HS-27A (cell line): ENCODE results near the gene BAIAP2.
"Not testable (repeated sequence)": the region's sequence is repeated elsewhere in the genome, so short reads cannot be mapped to it uniquely, and the experiment has no call there.

Source experiments
- DNase-seq: peaks from one replicate; pipeline ENCODE4 v3.0.0-alpha.2; 2012; ENCODE audit warnings: low read depth, missing footprints

Gene BAIAP2

GRCh38 chr17:81140695-81141094 is 105.7 kb downstream of the BAIAP2 start:
- no peak for DNase-seq

- no peak for DNase-seq
Measured at GRCh38 chr17:81142301-81143199, 107.6 kb downstream of the BAIAP2 start.

- DNase-seq = no peak
Measured at GRCh38 chr17:81143200-81143527, 108.2 kb downstream of the BAIAP2 start.

- DNase-seq = no peak
Measured at GRCh38 chr17:81143717-81144422, 108.9 kb downstream of the BAIAP2 start.

GRCh38 chr17:81144423-81144781 is 109.5 kb downstream of the BAIAP2 start:
- no peak for DNase-seq

GRCh38 chr17:81146208-81146607 is 111.3 kb downstream of the BAIAP2 start:
- DNase-seq = not testable (repeated sequence)

- no peak for DNase-seq
Measured at GRCh38 chr17:81147701-81148100, 112.8 kb downstream of the BAIAP2 start.

DNA sequence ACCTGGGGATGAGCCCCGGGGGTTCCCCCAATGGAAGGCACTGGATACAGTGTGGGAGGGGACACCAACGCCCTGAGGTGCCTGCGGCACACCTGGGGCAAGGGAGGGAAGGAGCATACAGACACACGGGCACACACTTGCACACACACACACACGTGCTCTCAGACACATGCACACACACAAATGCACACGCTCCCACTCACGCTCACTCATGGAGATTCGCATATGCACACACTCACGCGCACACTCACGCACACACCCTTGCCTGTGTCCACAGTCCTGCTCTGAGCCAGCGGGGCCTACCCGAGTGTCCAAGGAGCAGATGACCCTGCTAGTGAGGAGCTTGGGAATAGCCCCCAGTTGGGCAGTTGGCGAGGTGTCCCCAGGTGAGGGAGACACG is 113.6 kb downstream of the BAIAP2 start:
- no peak for DNase-seq

- DNase-seq = no peak
Measured at GRCh38 chr17:81148986-81149533, 114.1 kb downstream of the BAIAP2 start.

- no peak for DNase-seq
Measured at GRCh38 chr17:81150377-81151077, 115.6 kb downstream of the BAIAP2 start.

DNA sequence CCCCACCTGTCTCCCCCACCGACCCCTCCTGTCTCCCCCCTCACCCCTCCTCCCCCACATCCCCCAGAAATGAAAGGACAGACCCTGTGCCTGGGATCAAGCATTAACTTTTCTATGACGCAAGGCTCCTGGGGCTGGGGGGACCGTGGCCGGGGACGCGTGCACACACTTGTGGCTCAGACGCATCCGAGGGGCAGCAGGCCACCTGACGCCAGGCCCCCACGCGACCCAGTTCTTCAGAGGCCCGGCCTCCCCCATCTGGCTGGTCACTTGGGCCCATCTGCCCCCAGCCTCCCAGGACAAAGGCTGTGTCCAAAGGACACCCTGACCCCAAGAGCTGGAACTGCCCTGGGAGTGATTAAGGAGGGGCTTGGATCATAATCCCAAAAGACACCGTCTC is 116.3 kb downstream of the BAIAP2 start:
- DNase-seq = no peak

- DNase-seq = no peak
Measured at GRCh38 chr17:81152288-81152828, 117.4 kb downstream of the BAIAP2 start.

DNA sequence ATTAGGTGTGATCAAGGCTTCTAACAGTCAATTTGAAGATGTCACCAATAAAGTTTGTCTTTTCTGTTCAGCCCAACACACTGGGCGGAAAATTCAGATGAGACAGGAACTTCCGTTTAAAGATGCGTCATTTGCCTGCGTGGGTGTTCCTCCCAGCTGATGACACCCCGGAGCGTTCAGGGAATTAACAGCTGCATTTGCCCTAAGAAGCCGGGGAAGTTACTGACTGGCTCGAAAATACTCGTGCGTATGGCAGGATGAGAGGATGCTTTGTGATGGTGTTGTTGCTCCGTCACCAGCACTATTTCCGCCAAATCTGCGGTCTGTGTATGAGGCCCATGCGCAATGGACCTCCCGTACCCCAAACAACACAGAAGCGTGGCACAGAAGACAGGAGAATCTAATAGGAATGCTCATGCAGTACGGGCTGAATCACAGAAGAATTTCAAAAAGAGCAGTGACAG is 118.4 kb downstream of the BAIAP2 start:
- no peak for DNase-seq

- DNase-seq = not testable (repeated sequence)
Measured at GRCh38 chr17:81154016-81154415, 119.1 kb downstream of the BAIAP2 start.

GRCh38 chr17:81154961-81155360 is 120.0 kb downstream of the BAIAP2 start:
- DNase-seq = no peak

DNA sequence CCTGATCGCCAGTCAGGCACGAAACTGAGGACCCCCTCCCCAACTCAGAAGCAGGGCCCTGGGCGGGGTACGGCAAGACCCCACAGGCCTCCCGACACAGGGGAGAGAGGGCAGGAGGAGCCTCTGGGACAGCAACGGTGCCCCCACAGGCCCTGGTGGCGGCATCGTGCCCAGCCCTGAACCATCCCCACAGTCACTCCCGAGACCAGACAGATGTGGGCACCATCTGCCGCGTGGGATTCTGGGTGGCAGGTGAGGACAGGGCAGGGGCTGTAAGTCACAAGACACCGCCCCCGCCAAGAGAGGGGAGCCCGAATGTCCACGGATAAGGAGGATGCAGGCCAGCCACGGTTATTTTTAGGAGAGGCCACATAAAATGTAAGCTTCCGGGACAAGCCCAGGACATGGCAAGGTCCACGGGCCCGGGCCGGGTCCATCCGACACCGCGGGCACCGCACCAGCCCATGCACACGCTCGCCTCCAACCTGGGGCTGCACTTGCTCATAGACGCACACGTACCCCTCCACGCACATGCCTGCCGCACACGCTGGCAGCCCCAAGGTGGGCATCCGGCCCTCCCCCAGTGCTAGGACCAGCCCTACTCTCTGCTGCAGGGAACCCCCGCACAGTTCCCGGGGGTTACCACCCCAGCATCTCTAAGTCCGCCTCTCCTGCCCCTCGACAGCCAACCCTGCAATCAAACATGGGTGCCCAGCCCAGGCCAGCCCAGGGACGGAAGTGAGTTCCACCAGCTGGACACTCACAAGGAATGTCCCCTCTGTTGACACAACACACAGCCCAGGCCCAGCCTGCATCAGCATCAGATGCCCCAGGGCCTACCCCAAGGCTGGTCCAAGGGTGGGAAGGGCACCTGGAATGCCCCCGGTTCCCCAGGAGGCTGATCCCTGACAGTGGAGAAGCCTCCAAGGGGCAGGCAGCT is 122.2 kb downstream of the BAIAP2 start:
- no peak for DNase-seq

GRCh38 chr17:81157848-81158687 is 123.1 kb downstream of the BAIAP2 start:
- no peak for DNase-seq

DNA sequence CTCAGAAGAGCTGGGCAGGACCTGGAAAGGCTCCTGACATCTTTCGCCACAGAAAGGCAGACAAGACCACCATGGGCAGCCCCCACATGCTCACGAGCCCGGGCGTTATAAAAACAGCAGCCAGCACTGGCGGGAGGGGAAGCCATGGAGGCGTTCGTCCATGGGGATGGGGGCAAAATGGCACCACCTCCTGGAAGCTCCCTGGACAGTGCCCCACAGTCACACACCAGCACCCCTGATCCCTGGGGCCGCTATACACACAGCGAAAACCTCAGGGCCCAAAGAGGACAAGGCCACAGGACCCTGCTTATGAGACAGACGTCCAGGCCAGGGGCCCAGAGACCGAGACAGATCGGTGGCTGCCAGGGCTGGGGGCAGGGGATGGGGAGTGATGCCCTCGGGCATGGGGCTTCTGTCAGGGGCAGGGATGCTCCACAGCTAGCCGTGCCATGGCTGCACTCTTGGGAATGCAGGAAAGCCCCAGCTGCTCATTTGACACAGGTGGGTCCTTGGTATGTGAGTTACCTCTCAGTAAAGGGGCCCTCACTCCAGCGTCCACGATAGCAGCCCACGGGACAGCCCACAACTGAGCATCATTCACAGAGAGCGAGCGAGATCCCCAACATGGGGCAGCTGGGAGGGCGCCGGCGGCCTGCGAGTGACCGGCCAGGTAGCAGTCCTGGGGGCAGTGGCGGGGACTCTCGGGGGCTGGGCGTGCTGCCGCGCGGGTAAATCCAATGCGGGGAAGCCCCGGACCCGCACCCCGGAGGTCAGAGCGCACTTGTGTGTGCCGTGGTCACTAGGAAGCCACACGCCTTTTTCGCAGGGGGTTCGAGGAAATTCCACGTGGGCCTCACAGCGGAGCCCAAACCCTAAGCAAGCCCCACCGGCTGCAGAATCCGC is 124.0 kb downstream of the BAIAP2 start:
- no peak for DNase-seq
